Effector memory CD8-positive, alpha-beta T cell (primary cell): ENCODE measurements around the gene MRNIP.

Experiments
- ATAC-seq: fragments of 150-1000 bp; cut with Tn5 transposase; replicated peaks from 2 replicates; pipeline ENCODE4 v1.10.0; 2021; ENCODE audit warnings: mild to moderate bottlenecking, moderate library complexity
- DNase-seq, 3 experiments: peaks; one replicate each; pipeline ENCODE4 v3.0.0; 2021
- H3K27ac Mint-ChIP-seq, 2 donors: one replicate each; pipeline ENCODE4 v1.8.0; 2022; ENCODE audit warnings: mild to moderate bottlenecking in 2 of 2, mixed read lengths in 2 of 2, moderate library complexity in 2 of 2
- H3K27me3 Mint-ChIP-seq, 2 donors: one replicate each; pipeline ENCODE4 v1.8.0; 2022; ENCODE audit warnings: mixed read lengths in 2 of 2
- H3K36me3 Mint-ChIP-seq: one replicate; pipeline ENCODE4 v1.8.0; 2022; ENCODE audit warnings: mild to moderate bottlenecking, moderate library complexity, mixed read lengths; ENCODE audit not compliant: insufficient read depth
- H3K4me1 Mint-ChIP-seq, 2 donors: one replicate each; pipeline ENCODE4 v1.8.0; 2022; ENCODE audit warnings: low read depth in 2 of 2, mixed read lengths in 2 of 2
- H3K4me3 Mint-ChIP-seq, 2 donors: one replicate each; pipeline ENCODE4 v1.8.0; 2022; ENCODE audit warnings: mild to moderate bottlenecking in 2 of 2, mixed read lengths in 2 of 2, moderate library complexity in 2 of 2
- H3K9me3 Mint-ChIP-seq, 2 donors: one replicate each; pipeline ENCODE4 v1.8.0; 2022; ENCODE audit warnings: mixed read lengths in 2 of 2

The MRNIP gene

DNA sequence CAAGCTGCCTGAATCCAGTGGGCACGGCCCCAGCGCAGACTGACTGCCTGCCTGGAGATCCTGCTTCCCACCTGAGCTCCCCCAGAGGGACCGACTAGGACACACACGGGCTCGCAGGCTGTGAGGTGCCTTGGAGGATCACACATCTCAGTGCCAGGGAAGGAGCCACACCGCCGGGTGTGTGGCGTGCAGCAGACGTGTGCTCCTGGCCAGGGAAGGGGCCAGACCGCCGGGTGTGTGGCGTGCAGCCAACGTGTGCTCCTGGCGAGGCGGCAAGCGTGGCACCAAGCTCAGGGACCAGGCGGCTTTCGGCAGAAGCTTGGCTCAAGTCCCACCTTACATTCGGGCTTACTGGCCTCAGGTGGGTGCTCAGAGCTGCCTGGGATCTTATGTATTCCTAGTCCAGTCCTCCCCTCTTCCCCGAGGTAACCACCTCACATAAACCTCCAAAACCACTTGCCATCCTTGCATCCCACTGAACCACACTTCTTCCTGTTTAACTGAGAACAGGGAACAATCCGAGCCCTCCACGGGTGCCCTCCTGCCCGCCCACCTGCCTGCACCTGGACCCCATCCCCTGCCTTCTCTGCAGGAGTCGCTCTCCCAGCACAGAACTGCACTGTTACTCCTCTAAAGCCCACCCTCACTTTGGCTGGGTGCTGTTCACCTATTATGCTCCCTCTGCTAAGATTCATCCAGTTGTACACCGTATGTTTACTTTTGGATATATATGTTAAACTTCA is 22.4 kb upstream of the MRNIP start:
- Mint-ChIP-seq H3K36me3 (peaks cover 22% of the 10 kb centered on the region), H3K4me1 (peaks cover 0 to 2% of the 10 kb centered on the region in 2 donors), H3K4me3 (no peak overlapping the region), H3K27ac (peak overlapping the region in 1 of 2 donors; percentile 3), H3K9me3 (peaks cover 0 to 9% of the 10 kb centered on the region in 2 donors), H3K27me3 (no peaks in the 10 kb centered on the region)
- DNase-seq: no peak
- ATAC-seq: no peak

GRCh38 chr5:179880066-179880650 is 21.5 kb upstream of the MRNIP start:
- no peak for ATAC-seq
- peaks cover 0 to 9% of the 10 kb centered on the region in 2 donors for H3K9me3 Mint-ChIP-seq

GRCh38 chr5:179879690-179880010 is 21.0 kb upstream of the MRNIP start:
- no peak for ATAC-seq
- Mint-ChIP-seq H3K27ac (no peak overlapping the region), H3K9me3 (peaks cover 0 to 9% of the 10 kb centered on the region in 2 donors), H3K36me3 (peaks cover 17% of the 10 kb centered on the region), H3K4me1 (no peaks in the 10 kb centered on the region), H3K27me3 (no peaks in the 10 kb centered on the region), H3K4me3 (no peak overlapping the region)
- DNase-seq: no peak

More at GRCh38 chr5:179880066-179880650, 21.5 kb upstream of the MRNIP start:
- DNase-seq: no peak
- Mint-ChIP-seq H3K27ac (no peak overlapping the region), H3K4me1 (no peaks in the 10 kb centered on the region), H3K4me3 (no peak overlapping the region), H3K27me3 (no peaks in the 10 kb centered on the region), H3K36me3 (peaks cover 16% of the 10 kb centered on the region)

- DNase-seq: no peak
- no peaks in the 10 kb centered on the region for H3K4me1 Mint-ChIP-seq
- H3K4me3 Mint-ChIP-seq: no peak overlapping the region
- no peaks in the 10 kb centered on the region for H3K27me3 Mint-ChIP-seq
- H3K9me3 Mint-ChIP-seq: peaks cover 0 to 9% of the 10 kb centered on the region in 2 donors
- peaks cover 19% of the 10 kb centered on the region for H3K36me3 Mint-ChIP-seq
- ATAC-seq: no peak
- H3K27ac Mint-ChIP-seq: no peak overlapping the region
Observed at GRCh38 chr5:179879003-179879689, 20.5 kb upstream of the MRNIP start.

DNA sequence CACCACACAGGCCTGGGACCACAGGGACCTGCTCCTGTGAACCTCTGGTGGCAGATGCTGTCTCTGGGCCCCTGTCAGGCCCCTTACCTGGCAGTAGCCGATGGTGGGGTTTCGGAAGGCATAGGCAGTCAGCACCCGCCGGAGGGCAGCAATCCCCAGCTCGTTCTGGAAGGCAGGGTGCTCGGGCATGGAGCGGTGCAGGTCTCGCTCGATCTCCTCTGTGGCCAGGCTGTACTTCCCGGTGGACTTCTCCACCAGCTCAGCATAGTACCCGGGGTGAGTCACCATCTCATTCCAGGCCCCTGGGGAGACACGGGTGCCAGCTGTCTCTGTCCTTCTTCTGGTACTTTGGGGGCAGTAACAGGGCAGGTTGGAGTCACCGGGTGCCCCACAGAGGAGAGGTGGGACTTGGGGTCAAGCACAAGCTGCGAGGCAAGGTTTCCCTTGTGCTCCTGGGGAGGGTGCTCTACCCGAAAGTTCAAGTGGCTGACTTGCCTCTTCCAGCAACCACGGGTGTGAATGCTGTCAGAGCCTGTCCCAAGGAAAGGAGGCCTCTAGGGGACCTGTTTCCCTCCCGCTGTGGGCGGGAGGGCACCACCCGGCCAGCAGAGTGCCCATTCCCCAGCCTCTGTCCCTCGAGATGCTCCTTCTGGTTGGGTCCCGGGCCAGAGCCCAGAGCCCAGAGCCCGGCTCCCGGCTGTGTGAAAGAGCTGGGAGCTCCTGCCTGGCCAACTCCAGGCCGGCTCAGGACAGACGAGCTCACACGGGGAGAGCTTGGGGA is 19.8 kb upstream of the MRNIP start:
- no peak for ATAC-seq
- Mint-ChIP-seq H3K27ac (no peak overlapping the region), H3K4me3 (no peak overlapping the region), H3K4me1 (no peaks in the 10 kb centered on the region), H3K27me3 (no peaks in the 10 kb centered on the region), H3K9me3 (peaks cover 0 to 5% of the 10 kb centered on the region in 2 donors), H3K36me3 (peaks cover 14% of the 10 kb centered on the region)
- DNase-seq: no peak

DNA sequence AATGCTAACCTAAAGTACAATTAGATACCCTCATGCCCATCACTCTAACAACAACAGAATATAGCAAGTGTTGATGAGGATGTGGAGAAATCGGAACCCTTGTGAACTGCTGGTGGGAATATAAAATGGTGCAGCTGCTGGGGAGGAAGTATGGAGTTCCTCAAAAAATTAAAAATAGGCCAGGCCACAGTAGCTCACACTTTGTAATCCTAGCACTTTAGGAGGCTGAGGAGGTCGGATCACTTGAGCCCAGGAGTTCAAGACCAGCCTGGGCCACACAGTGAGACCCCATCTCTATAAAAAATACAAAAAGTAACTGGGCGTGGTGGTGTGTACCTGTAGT is 18.0 kb upstream of the MRNIP start:
- H3K36me3 Mint-ChIP-seq: peaks cover 12% of the 10 kb centered on the region

GRCh38 chr5:179875741-179876609 is 17.4 kb upstream of the MRNIP start:
- DNase-seq (no peak), ATAC-seq (no peak)
- no peak overlapping the region for H3K4me3 Mint-ChIP-seq
- H3K9me3 Mint-ChIP-seq: no peaks in the 10 kb centered on the region
- no peak overlapping the region for H3K27ac Mint-ChIP-seq
- H3K27me3 Mint-ChIP-seq: no peaks in the 10 kb centered on the region
- H3K36me3 Mint-ChIP-seq: peaks cover 12% of the 10 kb centered on the region
- H3K4me1 Mint-ChIP-seq: no peaks in the 10 kb centered on the region

More for the DNA sequence above, 18.0 kb upstream of the MRNIP start:
- Mint-ChIP-seq H3K27ac (no peak overlapping the region), H3K27me3 (no peaks in the 10 kb centered on the region), H3K4me3 (no peak overlapping the region), H3K9me3 (no peaks in the 10 kb centered on the region), H3K4me1 (no peaks in the 10 kb centered on the region)
- DNase-seq (no peak), ATAC-seq (no peak)

- Mint-ChIP-seq H3K27me3 (no peaks in the 10 kb centered on the region), H3K4me1 (no peaks in the 10 kb centered on the region), H3K9me3 (no peaks in the 10 kb centered on the region), H3K4me3 (no peak overlapping the region), H3K27ac (peak overlapping the region in 1 of 2 donors; percentile 29), H3K36me3 (peaks cover 12% of the 10 kb centered on the region)
- ATAC-seq (no peak), DNase-seq (no peak)
Observed at GRCh38 chr5:179874536-179875292, 16.1 kb upstream of the MRNIP start.

DNA sequence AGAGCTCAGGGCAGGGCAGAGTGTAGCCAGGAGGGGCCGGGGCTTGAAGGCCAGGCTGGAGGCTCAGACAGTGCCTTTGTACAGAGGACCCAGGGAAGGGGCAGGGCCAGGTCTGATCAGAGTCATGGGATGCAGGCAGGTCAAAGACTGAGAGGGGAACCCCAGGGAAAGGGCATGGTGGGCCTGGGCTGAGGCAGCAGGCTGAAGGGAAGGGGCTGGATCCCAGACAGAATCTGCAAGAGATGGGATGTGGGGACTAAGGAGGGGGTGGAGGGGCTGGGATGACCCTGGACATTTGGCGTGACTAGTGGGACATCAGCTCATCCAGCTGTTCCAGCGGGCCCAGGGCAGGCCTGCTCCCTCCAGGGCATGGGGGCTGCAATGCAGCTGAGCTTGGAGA is 15.5 kb upstream of the MRNIP start:
- Mint-ChIP-seq H3K36me3 (peaks cover 12% of the 10 kb centered on the region), H3K27me3 (no peaks in the 10 kb centered on the region), H3K9me3 (no peaks in the 10 kb centered on the region), H3K4me3 (no peak overlapping the region), H3K4me1 (no peaks in the 10 kb centered on the region), H3K27ac (peak overlapping the region in 1 of 2 donors; percentile 60)
- no peak for ATAC-seq
- no peak for DNase-seq

DNA sequence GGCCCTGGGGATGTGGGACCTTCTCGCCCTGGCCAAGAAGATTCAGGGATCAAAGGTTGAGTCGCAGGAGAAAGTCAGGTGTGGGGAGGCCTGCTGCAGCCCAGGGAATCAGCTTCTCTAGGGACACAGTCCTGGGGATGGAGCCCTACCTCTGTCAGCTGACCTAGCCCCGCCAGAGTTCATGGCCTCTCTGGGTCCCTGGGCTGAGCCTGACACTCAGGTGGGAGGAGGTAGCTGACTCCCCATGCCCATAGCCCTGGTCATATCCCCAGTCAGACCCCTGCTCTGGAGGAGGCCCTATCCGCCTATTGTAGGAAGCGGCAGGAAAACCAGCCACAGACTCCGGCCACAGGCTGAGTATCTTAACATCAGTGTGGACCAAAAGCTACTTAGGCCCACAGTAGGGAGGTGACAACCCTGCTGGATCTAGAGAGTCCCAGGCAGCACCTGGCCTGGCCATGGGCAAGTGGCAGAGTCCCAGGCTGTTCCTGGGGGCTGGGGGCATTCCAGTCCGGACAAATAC is 15.0 kb upstream of the MRNIP start:
- Mint-ChIP-seq H3K4me1 (no peaks in the 10 kb centered on the region), H3K27me3 (no peaks in the 10 kb centered on the region), H3K27ac (peak overlapping the region in 1 of 2 donors; percentile 60), H3K36me3 (peaks cover 12% of the 10 kb centered on the region), H3K9me3 (no peaks in the 10 kb centered on the region), H3K4me3 (no peak overlapping the region)
- DNase-seq (no peak), ATAC-seq (no peak)

- Mint-ChIP-seq H3K4me1 (no peaks in the 10 kb centered on the region), H3K4me3 (no peak overlapping the region), H3K9me3 (no peaks in the 10 kb centered on the region), H3K36me3 (peaks cover 8% of the 10 kb centered on the region), H3K27me3 (no peaks in the 10 kb centered on the region), H3K27ac (no peak overlapping the region)
- no peak for DNase-seq
- ATAC-seq: no peak
Observed at GRCh38 chr5:179872828-179873575, 14.4 kb upstream of the MRNIP start.
